HCT116 (cell line): Measurements from ENCODE around the gene MAPK14. TPM values are rescaled to one million over a fixed set of nuclear protein-coding genes. Genes with fewer than 3 reads are reported as not detected.

Experiments
- ATAC-seq: fragments of 200-7000 bp; cut with Tn5 transposase; 2 replicates; pipeline ENCODE4 v1.9.1; 2020; ENCODE audit warnings: mild to moderate bottlenecking, moderate library complexity
- BruUV-seq: library from RNA; stranded (reverse); fragments of 400-500 nt; replicated peaks from 2 replicates; lab custom pipeline; 2021; lab: Mats Ljungman, UMichigan
- CTCF ChIA-PET: fragments of 300-600 bp; sonication (Branson Sonifier 250); formaldehyde crosslinking; loops from one replicate; lab custom pipeline; 2021; ENCODE audit warnings: antibody characterized with exemption; lab: Charles Lee
- POLR2A ChIA-PET: fragments of 300-600, 350-600 bp; sonication (Branson Sonifier 250); formaldehyde crosslinking; loops from one replicate; lab custom pipeline; 2021; ENCODE audit warnings: antibody characterized with exemption; lab: Charles Lee
- RAD21 ChIA-PET, 2 experiments: fragments of 300-600 bp; sonication (Branson Sonifier 250); formaldehyde crosslinking; loops; one replicate each; lab custom pipeline; 2023; ENCODE audit warnings: low total read pairs in 2 of 2; ENCODE audit not compliant: uncharacterized antibody in 2 of 2, unreplicated experiment in 2 of 2, low non-redundant PET in 1 of 2; lab: Charles Lee
- DNase-seq: peaks from one replicate; pipeline ENCODE4 v3.0.0-alpha.2; 2010; ENCODE audit warnings: low read depth, low spot score
- H2AFZ ChIP-seq: fragments of 200-600 bp; shearing (Covaris generic), sonication (generic); 2 replicates; pipeline ENCODE4 v1.6.1; 2017; ENCODE audit warnings: low read depth, mixed run types, mixed read lengths, antibody characterized with exemption, low read length; ENCODE audit not compliant: poor library complexity, severe bottlenecking
- H3K27ac ChIP-seq: 2 replicates; pipeline ENCODE4 v1.5.1; 2012; ENCODE audit warnings: low read depth, low read length
- H3K27me3 ChIP-seq: fragments of 200-600 bp; sonication (generic); 2 replicates; pipeline ENCODE4 v1.6.1; 2016; ENCODE audit warnings: mixed run types, low read length, mixed read lengths; ENCODE audit not compliant: insufficient read depth
- H3K36me3 ChIP-seq, 2 experiments: fragments of 200-500 bp in 1 of 2; fragments of 200-600 bp in 1 of 2; sonication (Bioruptor generic) in 1 of 2; sonication (generic) in 1 of 2; 2 replicates each; pipeline versions ENCODE4 v1.5.1 to v1.6.1; 2014 to 2016; ENCODE audit warnings: low read length in 2 of 2, inconsistent platforms in 1 of 2, mixed read lengths in 1 of 2, mixed run types in 1 of 2; ENCODE audit not compliant: insufficient read depth in 2 of 2, control insufficient read depth in 1 of 2
- H3K4me1 ChIP-seq, 2 experiments: fragments of 200-600 bp in 1 of 2; sonication (generic) in 1 of 2; 2 replicates each; pipeline versions ENCODE4 v1.5.1 to v1.6.1; 2012 to 2017; ENCODE audit warnings: low read length in 2 of 2, inconsistent platforms in 1 of 2, mild to moderate bottlenecking in 1 of 2, mixed read lengths in 1 of 2, mixed run types in 1 of 2, moderate library complexity in 1 of 2; ENCODE audit not compliant: insufficient read depth in 2 of 2, control insufficient read depth in 1 of 2
- H3K4me2 ChIP-seq: fragments of 200-600 bp; sonication (generic); 2 replicates; pipeline ENCODE4 v1.6.1; 2017; ENCODE audit warnings: mixed run types, low read length, mixed read lengths
- H3K4me3 ChIP-seq, 2 experiments: fragments of 200-600 bp in 1 of 2; sonication (generic) in 1 of 2; replicated peaks in 1 of 2; 2 replicates each; pipeline ENCODE4 v1.5.1; 2011 to 2016; ENCODE audit warnings: low read length in 2 of 2, control low read depth in 1 of 2, low read depth in 1 of 2, mild to moderate bottlenecking in 1 of 2, mixed read lengths in 1 of 2, mixed run types in 1 of 2
- H3K79me2 ChIP-seq: fragments of 200-600 bp; sonication (generic); 2 replicates; pipeline ENCODE4 v1.6.1; 2017; ENCODE audit warnings: mild to moderate bottlenecking, mixed run types, low read length, moderate library complexity, mixed read lengths; ENCODE audit not compliant: insufficient read depth
- H3K9ac ChIP-seq: fragments of 200-600 bp; sonication (generic); 2 replicates; pipeline ENCODE4 v1.6.1; 2016; ENCODE audit warnings: low read length, mixed read lengths
- H3K9me2 ChIP-seq: fragments of 200-600 bp; sonication (generic), shearing (Covaris generic); 2 replicates; pipeline ENCODE4 v1.6.1; 2017; ENCODE audit warnings: mixed run types, mild to moderate bottlenecking, moderate library complexity; ENCODE audit not compliant: insufficient read depth
- H3K9me3 ChIP-seq, 2 experiments: fragments of 200-500 bp in 1 of 2; fragments of 200-600 bp in 1 of 2; sonication (Bioruptor generic) in 1 of 2; sonication (generic) in 1 of 2; 2 replicates each; pipeline ENCODE4 v1.6.1; 2014 to 2017; ENCODE audit warnings: low read length in 2 of 2, mixed read lengths in 2 of 2, inconsistent platforms in 1 of 2, low read depth in 1 of 2, mild to moderate bottlenecking in 1 of 2, mixed run types in 1 of 2, moderate library complexity in 1 of 2; ENCODE audit not compliant: control insufficient read depth in 1 of 2, insufficient read depth in 1 of 2
- H4K20me1 ChIP-seq: fragments of 200-600 bp; sonication (generic), shearing (Covaris generic); 2 replicates; pipeline ENCODE4 v1.6.1; 2017; ENCODE audit warnings: mixed run types, mild to moderate bottlenecking, moderate library complexity; ENCODE audit not compliant: insufficient read depth
- CBX3 ChIP-seq: IDR thresholded peaks from 2 replicates; pipeline ENCODE4 v1.6.1; 2012; ENCODE audit warnings: low read depth
- CEBPB ChIP-seq: IDR thresholded peaks from 2 replicates; pipeline ENCODE4 v1.6.1; 2012; ENCODE audit warnings: low read depth
- CTCF ChIP-seq, 3 experiments: fragments of 200-600 bp in 1 of 3; sonication (generic) in 1 of 3; IDR thresholded peaks in 2 of 3; conservative IDR thresholded peaks in 1 of 3; 2 replicates each; pipeline ENCODE4 v1.5.1; 2012 to 2017; ENCODE audit warnings: low read depth in 2 of 3, low read length in 2 of 3, antibody characterized with exemption in 1 of 3, borderline replicate concordance in 1 of 3, control low read depth in 1 of 3, mild to moderate bottlenecking in 1 of 3, mixed read lengths in 1 of 3, mixed run types in 1 of 3, moderate library complexity in 1 of 3; ENCODE audit not compliant: insufficient read depth in 1 of 3
- EGR1 ChIP-seq: IDR thresholded peaks from 2 replicates; pipeline ENCODE4 v1.6.1; 2012; ENCODE audit warnings: low read depth
- ELF1 ChIP-seq: IDR thresholded peaks from 2 replicates; pipeline ENCODE4 v1.6.1; 2012; ENCODE audit warnings: low read depth, borderline replicate concordance
- EZH2phosphoT487 ChIP-seq: fragments of 200-600 bp; IDR thresholded peaks from 2 replicates; pipeline ENCODE4 v1.6.1; 2018; ENCODE audit warnings: antibody characterized with exemption, borderline replicate concordance
- FOSL1 ChIP-seq: IDR thresholded peaks from 2 replicates; pipeline ENCODE4 v1.6.1; 2012; ENCODE audit warnings: low read depth
- JUND ChIP-seq: IDR thresholded peaks from 2 replicates; pipeline ENCODE4 v1.6.1; 2012
- MAX ChIP-seq: IDR thresholded peaks from 2 replicates; pipeline ENCODE4 v1.6.1; 2012
- POLR2A ChIP-seq: IDR thresholded peaks from 2 replicates; pipeline ENCODE4 v1.7.0; 2011; ENCODE audit warnings: borderline replicate concordance; ENCODE audit not compliant: insufficient read depth, insufficient read length; ENCODE audit errors: extremely low read depth
- POLR2AphosphoS5 ChIP-seq: IDR thresholded peaks from 2 replicates; pipeline ENCODE4 v1.6.1; 2011; ENCODE audit warnings: mild to moderate bottlenecking, low read depth, low read length, moderate library complexity
- REST ChIP-seq: IDR thresholded peaks from 2 replicates; pipeline ENCODE4 v1.6.1; 2012; ENCODE audit warnings: low read depth
- SIN3A ChIP-seq: IDR thresholded peaks from 2 replicates; pipeline ENCODE4 v1.6.1; 2012; ENCODE audit warnings: low read depth
- SP1 ChIP-seq: IDR thresholded peaks from 2 replicates; pipeline ENCODE4 v1.6.1; 2012; ENCODE audit warnings: low read depth
- SRF ChIP-seq: IDR thresholded peaks from 2 replicates; pipeline ENCODE4 v1.6.1; 2012; ENCODE audit warnings: low read depth
- TCF7L2 ChIP-seq: IDR thresholded peaks from 2 replicates; pipeline ENCODE4 v1.7.0; 2011; ENCODE audit warnings: borderline replicate concordance, inconsistent platforms; ENCODE audit not compliant: insufficient read depth, insufficient read length; ENCODE audit errors: extremely low read depth
- YY1 ChIP-seq: IDR thresholded peaks from 2 replicates; pipeline ENCODE4 v1.6.1; 2011; ENCODE audit warnings: low read length, low read depth, moderate library complexity, mild to moderate bottlenecking; ENCODE audit not compliant: insufficient replicate concordance; ENCODE audit errors: extremely low read depth
- ZBTB33 ChIP-seq: IDR thresholded peaks from 2 replicates; pipeline ENCODE4 v1.6.1; 2011; ENCODE audit warnings: mild to moderate bottlenecking, low read length, moderate library complexity; ENCODE audit not compliant: insufficient replicate concordance; ENCODE audit errors: extremely low read depth
- ZFX ChIP-seq: fragments of 450-650 bp; IDR thresholded peaks from 2 replicates; pipeline ENCODE4 v1.6.1; 2017
- ZNF274 ChIP-seq: fragments of 200-500 bp; sonication (Bioruptor generic); IDR thresholded peaks from 2 replicates; pipeline ENCODE4 v1.6.1; 2014; ENCODE audit warnings: mild to moderate bottlenecking, low read depth, low read length, inconsistent platforms
- intact Hi-C: fragments of 100-400 bp; cut with micrococcal nuclease; formaldehyde crosslinking; loops from 2 replicates; pipeline ENCODE4 v1.10.0; 2022
- total RNA-seq: library from RNA; stranded (reverse); gene quantifications from one replicate; pipeline ENCODE4 v1.2.1, GENCODE V29; 2021; ENCODE audit not compliant: unreplicated experiment

MAPK14 gene
- total RNA-seq, 1 experiment from 2014 or later: 34.2 TPM

GRCh38 chr6:36082318-36082717, 54.7 kb downstream of the MAPK14 start:
- Histone ChIP-seq H3K9me2 (no peaks in the 10 kb centered on the region), H3K9ac (no peak overlapping the region), H3K27me3 (no peaks in the 10 kb centered on the region), H3K27ac (no peak overlapping the region), H4K20me1 (no peaks in the 10 kb centered on the region), H3K4me3 (no peak overlapping the region), H3K9me3 (0 out of 4 replicates have a peak, but pooled peaks cover 0 to 9% of the 10 kb centered on the region in 2 experiments), H2AFZ (no peak overlapping the region), H3K36me3 (peaks cover 5 to 15% of the 10 kb centered on the region in 2 experiments; a peak in 2 of 4 replicates), H3K4me2 (no peak overlapping the region), H3K79me2 (no peaks in the 10 kb centered on the region), H3K4me1 (no peaks in the 10 kb centered on the region)
- RAD21 ChIA-PET: no interaction called here
- no TSS peak for BruUV-seq
- POLR2A ChIA-PET: no interaction called here
- intact Hi-C loops: no loop called here
- CTCF ChIA-PET: no interaction called here
- ATAC-seq: no peak
- no peak for DNase-seq
- TF ChIP-seq CBX3 (no peak), JUND (no peak), FOSL1 (no peak), POLR2AphosphoS5 (no peak), REST (no peak), SIN3A (no peak), ZFX (no peak), SRF (no peak), TCF7L2 (no peak), ZBTB33 (no peak), YY1 (no peak), ZNF274 (no peak), EGR1 (no peak), SP1 (no peak), MAX (no peak), ELF1 (no peak), POLR2A (no peak), EZH2phosphoT487 (no peak), CEBPB (no peak), CTCF (IDR thresholded peaks at IDR 0.05 in 2 of 3, conservative IDR thresholded peaks at IDR 0.05 in 1 of 3; ENCODE audit: borderline replicate concordance in 1 of 3, insufficient read depth in 1 of 3, low read depth in 2 of 3, low read length in 2 of 3) (no peak)
